HEK293T (cell line): ENCODE data around the gene PDIA3.

Experiments
- FOXK2 ChIP-seq: fragments of 450-650 bp; IDR thresholded peaks from 2 replicates; pipeline ENCODE4 v1.6.1; 2016; ENCODE audit warnings: mild to moderate bottlenecking
- FOXM1 ChIP-seq: fragments of 450-650 bp; IDR thresholded peaks from 2 replicates; pipeline ENCODE4 v1.6.1; 2017; ENCODE audit warnings: mild to moderate bottlenecking, borderline replicate concordance
- HDGF ChIP-seq: fragments of 450-650 bp; IDR thresholded peaks from 2 replicates; pipeline ENCODE4 v1.6.1; 2017; ENCODE audit warnings: antibody characterized with exemption, borderline replicate concordance
- LEF1 ChIP-seq: fragments of 450-650 bp; IDR thresholded peaks from 2 replicates; pipeline ENCODE4 v1.6.1; 2017; ENCODE audit warnings: mild to moderate bottlenecking, borderline replicate concordance
- TARDBP ChIP-seq: fragments of 450-650 bp; IDR thresholded peaks from 2 replicates; pipeline ENCODE4 v1.6.1; 2016

DNA sequence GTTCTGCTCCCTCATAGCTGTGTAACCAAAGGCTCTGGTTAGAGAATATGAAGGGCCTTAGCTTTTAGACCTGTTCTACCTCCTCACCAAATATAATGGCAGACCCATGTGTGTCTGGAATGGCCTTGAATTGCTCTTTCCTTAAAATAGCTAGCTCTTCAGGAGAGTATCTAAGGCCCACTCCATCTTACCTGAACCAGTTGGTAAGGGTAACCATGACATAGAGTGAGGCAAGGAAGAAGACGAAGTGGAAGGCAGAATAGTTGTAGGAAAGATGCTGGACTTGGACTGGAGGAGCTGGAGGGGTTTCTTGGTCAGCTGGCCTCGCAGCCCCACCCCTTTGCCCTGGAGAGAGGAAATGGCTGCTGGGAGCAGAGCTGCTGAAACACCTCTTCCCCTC lies 49.0 kb downstream of the PDIA3 start:
- TF ChIP-seq TARDBP = no peak
- no peak for TF ChIP-seq FOXM1
- TF ChIP-seq FOXK2 = no peak
- no peak for TF ChIP-seq HDGF
- TF ChIP-seq LEF1 = no peak
